Activated naive CD4-positive, alpha-beta T cell treated with anti-CD3 and anti-CD28 coated beads, Interleukin-2, amount 10 ng/mL, durations not matched to agents 7 days and 5 days (primary cell): ENCODE data around the gene RAB3IP.
"Not testable (repeated sequence)": the region's sequence is repeated elsewhere in the genome, so short reads cannot be mapped to it uniquely, and the experiment has no call there.

Source experiments
- CTCF ChIA-PET: fragments of 350-600 bp; sonication (Branson Sonifier 250); formaldehyde crosslinking; loops from one replicate; lab custom pipeline; 2021; ENCODE audit warnings: antibody characterized with exemption; lab: Charles Lee
- DNase-seq: peaks from one replicate; pipeline ENCODE4 v3.0.0-alpha.2; 2020
- H3K27ac Mint-ChIP-seq: one replicate; pipeline ENCODE4 v1.8.0; 2021; ENCODE audit warnings: mild to moderate bottlenecking, moderate library complexity, mixed read lengths
- H3K27me3 Mint-ChIP-seq: one replicate; pipeline ENCODE4 v1.8.0; 2021; ENCODE audit warnings: mild to moderate bottlenecking, mixed read lengths
- H3K36me3 Mint-ChIP-seq: one replicate; pipeline ENCODE4 v1.8.0; 2021; ENCODE audit warnings: mixed read lengths
- H3K4me1 Mint-ChIP-seq: one replicate; pipeline ENCODE4 v1.8.0; 2021; ENCODE audit warnings: mixed read lengths
- H3K4me3 Mint-ChIP-seq: one replicate; pipeline ENCODE4 v1.8.0; 2021; ENCODE audit warnings: mild to moderate bottlenecking, moderate library complexity, mixed read lengths
- H3K9me3 Mint-ChIP-seq: one replicate; pipeline ENCODE4 v1.8.0; 2021; ENCODE audit warnings: mixed read lengths

Gene RAB3IP

GRCh38 chr12:69835081-69835480 lies 96.4 kb downstream of the RAB3IP start:
- no peak for DNase-seq
- peaks cover 14% of the 10 kb centered on the region for H3K27me3 Mint-ChIP-seq
- no peaks in the 10 kb centered on the region for H3K9me3 Mint-ChIP-seq
- H3K4me1 Mint-ChIP-seq, result no peaks in the 10 kb centered on the region
- no peaks in the 10 kb centered on the region for H3K36me3 Mint-ChIP-seq
- H3K4me3 Mint-ChIP-seq, result no peak overlapping the region
- no peak overlapping the region for H3K27ac Mint-ChIP-seq
- CTCF ChIA-PET, result no interaction called here

DNA sequence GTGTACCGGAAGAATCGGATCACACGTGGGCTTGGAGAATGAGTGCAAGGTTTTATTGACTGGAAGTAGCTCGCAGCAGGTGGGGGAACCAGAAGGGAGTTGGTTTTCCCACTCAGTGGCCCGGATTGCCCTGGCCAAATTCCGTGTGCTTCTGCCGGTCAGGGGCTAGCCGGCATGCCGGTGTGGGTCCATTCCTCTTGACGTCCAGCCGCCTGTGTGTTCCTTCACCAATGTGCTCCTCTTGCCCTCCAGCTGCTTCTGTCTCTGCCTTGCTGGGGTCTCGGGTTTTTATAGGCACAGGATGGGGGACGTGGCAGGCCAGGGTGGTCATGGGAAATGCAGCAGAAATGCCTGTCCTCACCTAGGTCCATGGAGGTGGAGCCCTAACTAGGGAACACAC lies 97.4 kb downstream of the RAB3IP start:
- Mint-ChIP-seq H3K36me3 (no peaks in the 10 kb centered on the region), H3K4me3 (no peak overlapping the region), H3K27ac (no peak overlapping the region), H3K27me3 (peaks cover 14% of the 10 kb centered on the region), H3K4me1 (no peaks in the 10 kb centered on the region), H3K9me3 (no peaks in the 10 kb centered on the region)
- CTCF ChIA-PET, result no interaction called here
- no peak for DNase-seq

GRCh38 chr12:69837191-69837590 lies 98.5 kb downstream of the RAB3IP start:
- no peaks in the 10 kb centered on the region for H3K4me1 Mint-ChIP-seq
- no peak overlapping the region for H3K4me3 Mint-ChIP-seq
- no peak for DNase-seq
- no peaks in the 10 kb centered on the region for H3K36me3 Mint-ChIP-seq
- no peak overlapping the region for H3K27ac Mint-ChIP-seq
- peaks cover 14% of the 10 kb centered on the region for H3K27me3 Mint-ChIP-seq
- no peaks in the 10 kb centered on the region for H3K9me3 Mint-ChIP-seq
- CTCF ChIA-PET, result no interaction called here

DNA sequence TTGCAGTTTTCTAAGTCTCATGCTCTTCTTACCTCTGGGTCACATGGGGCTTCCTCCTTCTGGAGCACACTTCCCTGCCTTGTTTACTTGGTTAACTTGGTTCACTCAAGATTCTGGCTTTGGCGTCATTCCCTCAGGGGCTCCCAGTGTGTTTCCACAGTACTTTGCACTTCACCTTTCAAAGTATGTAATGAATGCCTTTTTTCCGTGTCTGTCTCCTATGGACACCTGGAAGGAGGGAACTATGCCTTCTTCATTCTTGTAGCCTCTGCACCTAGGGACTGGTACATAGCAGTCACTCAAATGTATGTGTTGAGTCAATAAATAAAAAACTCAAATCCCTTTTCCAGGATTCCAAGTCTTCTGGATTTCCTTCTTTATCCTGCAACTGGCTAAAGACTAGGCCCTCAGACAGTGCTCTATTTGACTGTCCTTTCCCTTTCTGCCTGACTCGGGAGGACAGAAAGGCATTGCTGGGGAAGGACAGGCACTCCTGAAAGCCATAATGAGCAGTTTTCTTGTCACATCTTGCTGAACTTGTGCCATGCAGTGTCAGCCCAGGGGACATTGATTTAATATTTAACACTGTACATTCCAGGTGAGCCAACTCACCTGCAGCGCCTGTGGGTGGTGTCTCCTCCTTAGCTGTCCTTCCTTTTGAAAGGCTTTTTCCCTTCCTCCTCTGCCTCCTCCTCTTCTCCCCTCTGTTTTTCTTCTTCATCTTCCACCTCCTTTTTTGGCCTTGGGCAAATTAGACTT lies 99.2 kb downstream of the RAB3IP start:
- DNase-seq, result no peak
- Mint-ChIP-seq H3K9me3 (no peaks in the 10 kb centered on the region), H3K27ac (no peak overlapping the region), H3K27me3 (peaks cover 11% of the 10 kb centered on the region), H3K4me3 (no peak overlapping the region), H3K4me1 (no peaks in the 10 kb centered on the region), H3K36me3 (no peaks in the 10 kb centered on the region)
- CTCF ChIA-PET, result no interaction called here

DNA sequence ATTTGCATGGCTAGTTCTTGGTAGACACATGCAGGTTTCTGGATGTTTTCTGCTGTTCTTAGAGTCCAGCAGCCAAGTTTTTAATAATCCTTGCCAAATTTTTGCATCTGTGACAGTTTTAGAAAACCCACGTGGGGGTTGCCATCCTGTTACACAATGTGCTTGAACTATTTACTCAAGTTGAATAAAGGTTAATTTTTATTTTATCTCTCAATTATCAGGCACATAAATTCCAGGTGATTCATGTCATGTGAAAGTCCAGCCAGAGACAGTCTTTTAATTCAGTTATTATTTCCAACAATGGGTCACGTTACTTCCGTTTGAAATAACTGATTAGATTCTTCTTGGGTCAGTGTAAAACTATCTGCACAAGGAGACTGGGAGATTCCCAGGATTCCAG lies 102.1 kb downstream of the RAB3IP start:
- no peaks in the 10 kb centered on the region for H3K36me3 Mint-ChIP-seq
- H3K9me3 Mint-ChIP-seq, result no peaks in the 10 kb centered on the region
- CTCF ChIA-PET, result no interaction called here
- no peaks in the 10 kb centered on the region for H3K4me1 Mint-ChIP-seq
- no peak overlapping the region for H3K4me3 Mint-ChIP-seq
- no peak overlapping the region for H3K27ac Mint-ChIP-seq
- no peak for DNase-seq
- peaks cover 11% of the 10 kb centered on the region for H3K27me3 Mint-ChIP-seq

DNA sequence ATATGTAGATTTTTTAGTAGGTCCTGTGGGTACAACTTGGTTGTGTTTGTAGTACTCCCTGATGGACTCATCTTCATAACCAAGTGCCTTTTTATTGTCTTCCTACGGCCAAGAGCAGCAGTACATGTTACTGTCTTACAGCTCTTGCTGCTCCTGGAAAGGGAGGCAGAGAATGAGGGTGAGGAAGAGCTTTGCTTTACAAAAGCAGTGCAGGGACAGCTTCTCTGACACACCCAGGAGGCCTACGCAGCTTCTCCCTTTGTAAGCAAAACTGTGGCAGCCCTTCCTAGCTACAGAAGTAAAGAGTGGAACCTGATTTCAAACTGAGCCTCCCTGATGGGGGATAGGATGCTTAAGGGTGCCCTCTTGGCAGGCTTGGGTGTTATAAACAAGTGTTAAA lies 104.9 kb downstream of the RAB3IP start:
- CTCF ChIA-PET, result no interaction called here
- DNase-seq, result no peak
- Mint-ChIP-seq H3K4me3 (no peak overlapping the region), H3K27me3 (no peaks in the 10 kb centered on the region), H3K9me3 (no peaks in the 10 kb centered on the region), H3K4me1 (no peaks in the 10 kb centered on the region), H3K36me3 (no peaks in the 10 kb centered on the region), H3K27ac (no peak overlapping the region)

- DNase-seq, result no peak
- no peaks in the 10 kb centered on the region for H3K27me3 Mint-ChIP-seq
- H3K27ac Mint-ChIP-seq, result no peak overlapping the region
- no peaks in the 10 kb centered on the region for H3K4me1 Mint-ChIP-seq
- CTCF ChIA-PET, result no interaction called here
- H3K36me3 Mint-ChIP-seq, result no peaks in the 10 kb centered on the region
- H3K4me3 Mint-ChIP-seq, result no peak overlapping the region
- no peaks in the 10 kb centered on the region for H3K9me3 Mint-ChIP-seq
Measured at GRCh38 chr12:69844416-69844815, 105.8 kb downstream of the RAB3IP start.

- DNase-seq, result no peak
- no peaks in the 10 kb centered on the region for H3K9me3 Mint-ChIP-seq
- H3K27ac Mint-ChIP-seq, result no peak overlapping the region
- H3K4me1 Mint-ChIP-seq, result no peaks in the 10 kb centered on the region
- no peaks in the 10 kb centered on the region for H3K36me3 Mint-ChIP-seq
- H3K4me3 Mint-ChIP-seq, result no peak overlapping the region
- CTCF ChIA-PET, result no interaction called here
- H3K27me3 Mint-ChIP-seq, result no peaks in the 10 kb centered on the region
Measured at GRCh38 chr12:69844836-69845235, 106.2 kb downstream of the RAB3IP start.

DNA sequence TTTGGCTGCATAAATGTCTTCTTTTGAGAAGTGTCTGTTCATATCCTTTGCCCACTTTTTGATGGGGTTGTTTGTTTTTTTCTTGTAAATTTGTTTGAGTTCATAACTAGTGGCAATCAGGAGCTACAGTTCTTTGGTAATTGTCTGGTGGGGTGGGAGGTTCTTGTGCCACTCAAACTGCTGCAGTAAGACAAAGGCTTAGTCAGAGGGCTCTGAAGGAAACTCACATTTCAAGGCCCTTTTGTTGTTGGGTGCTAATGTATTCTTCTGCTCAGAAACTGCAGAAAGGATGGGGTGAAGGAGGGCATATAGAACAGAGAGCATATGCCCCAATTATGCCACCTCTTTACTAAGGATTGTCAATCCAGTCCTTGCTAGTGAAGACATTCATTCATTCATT lies 108.3 kb downstream of the RAB3IP start:
- CTCF ChIA-PET, result no interaction called here
- Mint-ChIP-seq H3K4me1 (no peaks in the 10 kb centered on the region), H3K4me3 (no peak overlapping the region), H3K9me3 (no peaks in the 10 kb centered on the region), H3K27me3 (no peaks in the 10 kb centered on the region), H3K36me3 (no peaks in the 10 kb centered on the region), H3K27ac (no peak overlapping the region)
- no peak for DNase-seq

GRCh38 chr12:69851976-69852375 lies 113.3 kb downstream of the RAB3IP start:
- CTCF ChIA-PET, result interaction anchor here (0.8 kb wide), 1 partner anchor 10 kb away, joined by 5 read pairs; no protein-coding TSS in a partner anchor
- no peaks in the 10 kb centered on the region for H3K36me3 Mint-ChIP-seq
- H3K9me3 Mint-ChIP-seq, result no peaks in the 10 kb centered on the region

GRCh38 chr12:69853176-69853961 lies 114.7 kb downstream of the RAB3IP start:
- H3K4me1 Mint-ChIP-seq, H3K9me3 Mint-ChIP-seq, CTCF ChIA-PET: not testable (repeated sequence)

More at GRCh38 chr12:69851976-69852375, 113.3 kb downstream of the RAB3IP start:
- DNase-seq, result no peak
- Mint-ChIP-seq H3K4me3 (no peak overlapping the region), H3K4me1 (no peaks in the 10 kb centered on the region), H3K27me3 (no peaks in the 10 kb centered on the region), H3K27ac (no peak overlapping the region)

DNA sequence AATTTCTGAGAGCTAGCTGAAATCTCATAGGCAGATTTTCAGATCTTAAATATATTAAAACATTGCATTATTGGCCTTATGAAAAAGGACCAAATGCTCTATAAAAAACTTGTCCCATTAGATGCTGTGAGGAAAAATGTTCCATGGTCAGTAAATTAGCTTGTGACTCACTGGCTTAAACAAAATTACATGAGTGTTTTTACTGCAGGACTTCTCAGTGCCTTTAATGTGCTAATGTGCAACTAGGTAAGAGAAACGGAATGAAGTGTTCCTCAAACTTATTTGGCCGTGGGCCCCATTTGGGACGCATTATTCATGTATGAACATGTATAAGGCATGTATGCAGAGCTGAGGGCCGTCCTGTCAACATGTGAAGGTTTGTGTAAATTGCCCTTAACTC lies 128.0 kb downstream of the RAB3IP start:
- CTCF ChIA-PET, result interaction anchor here (1.2 kb wide), 1 partner anchor 14 kb away, joined by 6 read pairs; no protein-coding TSS in a partner anchor
- H3K9me3 Mint-ChIP-seq, result peaks cover 1% of the 10 kb centered on the region
- no peaks in the 10 kb centered on the region for H3K4me1 Mint-ChIP-seq
- H3K27ac Mint-ChIP-seq, result no peak overlapping the region
- H3K27me3 Mint-ChIP-seq, result no peaks in the 10 kb centered on the region
- H3K4me3 Mint-ChIP-seq, result no peak overlapping the region
- no peak for DNase-seq
- no peaks in the 10 kb centered on the region for H3K36me3 Mint-ChIP-seq

More at GRCh38 chr12:69853176-69853961, 114.7 kb downstream of the RAB3IP start:
- H3K36me3 Mint-ChIP-seq, H3K27me3 Mint-ChIP-seq, H3K27ac Mint-ChIP-seq, H3K4me3 Mint-ChIP-seq, DNase-seq: not testable (repeated sequence)

DNA sequence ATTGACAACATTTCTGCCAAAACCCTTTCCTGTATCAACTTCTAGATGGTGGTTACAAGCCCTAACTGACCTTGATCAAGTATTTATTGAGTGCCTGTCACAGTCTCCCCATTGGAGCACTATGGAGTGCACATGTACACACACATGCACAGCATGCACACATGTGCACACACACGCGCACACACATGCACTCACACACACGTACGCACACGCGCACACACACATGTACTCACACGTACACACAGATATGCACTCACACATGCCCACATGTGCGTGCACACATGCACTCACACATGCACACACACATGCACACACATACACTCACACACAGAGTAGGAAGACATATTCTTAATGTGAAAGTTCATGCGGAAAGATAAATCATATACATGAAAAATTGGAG lies 130.0 kb downstream of the RAB3IP start:
- H3K36me3 Mint-ChIP-seq, result no peaks in the 10 kb centered on the region
- CTCF ChIA-PET, result no interaction called here
- no peaks in the 10 kb centered on the region for H3K27me3 Mint-ChIP-seq
- DNase-seq, result no peak
- no peak overlapping the region for H3K27ac Mint-ChIP-seq
- H3K4me3 Mint-ChIP-seq, result no peak overlapping the region
- H3K4me1 Mint-ChIP-seq, result no peaks in the 10 kb centered on the region
- peaks cover 1% of the 10 kb centered on the region for H3K9me3 Mint-ChIP-seq

- Mint-ChIP-seq H3K4me3 (no peak overlapping the region), H3K27me3 (no peaks in the 10 kb centered on the region), H3K36me3 (no peaks in the 10 kb centered on the region), H3K27ac (no peak overlapping the region), H3K4me1 (no peaks in the 10 kb centered on the region), H3K9me3 (no peaks in the 10 kb centered on the region)
- CTCF ChIA-PET, result no interaction called here
- DNase-seq, result no peak
Measured at GRCh38 chr12:69872804-69873203, 134.1 kb downstream of the RAB3IP start.
